22Rv1 (cell line): Measurements from ENCODE around the gene PER2.

Experiments
- H3K27ac ChIP-seq: fragments of 450-650 bp; 2 replicates; pipeline ENCODE4 v1.5.1; 2017
- CTCF ChIP-seq: fragments of 450-650 bp; IDR thresholded peaks from 2 replicates; pipeline ENCODE4 v1.5.1; 2017; ENCODE audit warnings: mild to moderate bottlenecking
- ZFX ChIP-seq: fragments of 450-650 bp; IDR thresholded peaks from 2 replicates; pipeline ENCODE4 v1.6.1; 2017; ENCODE audit warnings: antibody characterized with exemption, borderline replicate concordance

Gene PER2

GRCh38 chr2:238308177-238308576, 19.8 kb upstream of the PER2 start:
- TF ChIP-seq CTCF (peak; percentile 17), ZFX (no peak)
- no peak overlapping the region for H3K27ac ChIP-seq

- H3K27ac ChIP-seq, result peak overlapping the region; percentile 75
- TF ChIP-seq CTCF, result no peak
These were observed 18.2 kb upstream of the PER2 start for GRCh38 chr2:238306672-238306998.

- H3K27ac ChIP-seq, result peak overlapping the region; percentile 75
- no peak for TF ChIP-seq ZFX
- no peak for TF ChIP-seq CTCF
These were observed 17.7 kb upstream of the PER2 start for GRCh38 chr2:238305965-238306671.

DNA sequence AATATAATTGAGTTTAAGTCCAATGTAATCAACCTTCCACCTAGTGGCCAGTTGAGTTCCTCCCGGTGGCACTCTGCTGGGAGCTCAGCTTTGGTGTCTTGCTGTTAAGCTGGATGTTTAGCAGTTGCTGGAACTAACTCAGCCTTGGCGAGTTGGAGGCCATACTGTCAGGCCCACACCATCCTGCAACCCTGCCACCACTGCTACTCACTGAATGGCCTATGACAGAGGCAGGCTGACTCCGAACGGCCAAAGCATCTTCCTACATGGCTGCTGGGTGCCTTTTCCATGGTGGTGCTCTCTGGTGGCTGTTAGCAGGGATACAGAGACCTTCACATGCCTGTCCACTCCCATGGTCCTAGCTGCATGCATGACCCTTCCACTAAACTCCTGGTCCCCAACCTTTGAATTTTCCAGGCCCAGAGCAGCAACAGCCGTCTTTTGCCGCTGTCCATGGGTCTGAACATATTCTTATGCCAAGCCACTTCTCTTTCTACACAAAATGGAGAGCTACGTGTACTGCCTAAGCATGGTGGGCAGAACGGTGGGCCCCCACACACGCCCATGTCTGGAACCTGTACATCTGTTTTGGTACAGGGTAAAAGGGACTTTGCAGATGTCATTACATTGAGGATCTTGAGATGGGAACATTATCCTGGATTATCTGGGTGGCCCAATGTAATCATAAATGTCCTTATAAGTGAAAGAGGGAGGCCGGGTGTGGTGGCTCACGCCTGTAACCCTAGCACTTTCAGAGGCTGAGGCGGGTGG, 16.9 kb upstream of the PER2 start:
- peak overlapping the region; percentile 75 for H3K27ac ChIP-seq

GRCh38 chr2:238304116-238304515, 15.7 kb upstream of the PER2 start:
- H3K27ac ChIP-seq, result no peak overlapping the region
- no peak for TF ChIP-seq CTCF
- no peak for TF ChIP-seq ZFX

More for the DNA sequence above, 16.9 kb upstream of the PER2 start:
- peak; percentile 61 for TF ChIP-seq CTCF
- TF ChIP-seq ZFX, result no peak

DNA sequence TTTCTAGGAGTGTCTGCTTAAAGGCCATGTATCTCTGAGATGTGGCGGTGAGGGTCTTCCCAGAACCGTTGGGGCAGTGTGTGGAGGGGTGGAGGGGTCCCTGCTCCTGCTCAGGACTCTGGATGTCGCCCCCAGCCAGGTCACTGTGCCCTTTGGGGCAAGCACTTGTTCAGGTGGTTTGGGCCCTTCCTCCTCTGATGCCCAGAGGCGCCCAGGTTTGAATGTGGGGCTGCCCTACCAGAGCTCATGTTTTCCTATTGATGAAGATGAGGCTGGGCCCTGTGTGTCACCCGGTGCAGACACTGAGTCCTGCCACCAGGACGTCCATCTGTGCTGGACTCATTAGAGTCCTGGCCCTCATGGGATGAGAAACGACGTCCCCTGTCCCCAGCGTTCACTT, 14.3 kb upstream of the PER2 start:
- no peak overlapping the region; the same call in 1 of the 2 replicates for H3K27ac ChIP-seq

More for the DNA sequence above, 14.3 kb upstream of the PER2 start:
- TF ChIP-seq ZFX (no peak), CTCF (no peak)
